GM12875 (cell line): ENCODE results near the gene CRHR1.

Experiments
- H3K4me3 ChIP-seq: one replicate; pipeline ENCODE4 v1.5.1; 2011; ENCODE audit warnings: low read depth, low read length, control low read depth
- CTCF ChIP-seq: IDR thresholded peaks from 2 replicates; pipeline ENCODE4 v1.5.1; 2011; ENCODE audit warnings: low read depth, mild to moderate bottlenecking, control low read depth, inconsistent platforms, low read length, moderate library complexity, borderline replicate concordance; ENCODE audit not compliant: insufficient read depth

The CRHR1 gene

GRCh38 chr17:45826919-45827588, 42.9 kb downstream of the CRHR1 start:
- no peak overlapping the region for H3K4me3 ChIP-seq
- no peak for TF ChIP-seq CTCF

GRCh38 chr17:45828171-45828570, 44.1 kb downstream of the CRHR1 start:
- H3K4me3 ChIP-seq: no peak overlapping the region
- TF ChIP-seq CTCF: no peak

GRCh38 chr17:45828582-45829133, 44.5 kb downstream of the CRHR1 start:
- H3K4me3 ChIP-seq: no peak overlapping the region
- no peak for TF ChIP-seq CTCF

- no peak for TF ChIP-seq CTCF
- H3K4me3 ChIP-seq: no peak overlapping the region
Measured at GRCh38 chr17:45833920-45834319, 49.8 kb downstream of the CRHR1 start.

- no peak for TF ChIP-seq CTCF
- H3K4me3 ChIP-seq: no peak overlapping the region
Measured at GRCh38 chr17:45834471-45835396, 50.6 kb downstream of the CRHR1 start.

GRCh38 chr17:45835481-45835880, 51.4 kb downstream of the CRHR1 start:
- H3K4me3 ChIP-seq: no peak overlapping the region
- no peak for TF ChIP-seq CTCF
